Vagina (tissue), 2 donors: ENCODE measurements around the gene PRRT1. TPM values are rescaled to one million over a fixed set of nuclear protein-coding genes. Genes with fewer than 3 reads are reported as not detected.
A peak's percentile ranks its signal among the peaks of the same experiment; 100 is the strongest.

ENCODE experiments used
- DNase-seq, 2 donors: peaks; one replicate each; pipeline ENCODE4 v3.0.0-alpha.2; 2017; ENCODE audit errors: extremely low spot score in 2 of 2
- H3K27ac ChIP-seq: fragments of 200-600 bp; sonication (generic); one replicate; pipeline ENCODE4 v1.5.1; 2019
- H3K27me3 ChIP-seq: fragments of 200-600 bp; sonication (generic); one replicate; pipeline ENCODE4 v1.5.1; 2019
- H3K36me3 ChIP-seq, 2 donors: fragments of 200-600 bp; sonication (generic); one replicate each; pipeline ENCODE4 v1.5.1; 2017 to 2019
- H3K4me1 ChIP-seq: fragments of 200-600 bp; sonication (generic); one replicate; pipeline ENCODE4 v1.5.1; 2019
- H3K4me3 ChIP-seq, 2 donors: fragments of 200-600 bp; sonication (generic); 1 replicate in 1 of 2; 2 replicates in 1 of 2; pipeline ENCODE4 v1.5.1; 2016 to 2019
- H3K9me3 ChIP-seq: fragments of 200-600 bp; sonication (generic); one replicate; pipeline ENCODE4 v1.5.1; 2019
- CTCF ChIP-seq, 3 experiments: fragments of 450-650 bp in 2 of 3; fragments of 200-600 bp in 1 of 3; sonication (generic) in 1 of 3; IDR thresholded peaks; one replicate each; pipeline ENCODE4 v1.5.1; 2017 to 2019; ENCODE audit warnings: antibody characterized with exemption in 3 of 3, mild to moderate bottlenecking in 2 of 3, moderate library complexity in 2 of 3
- POLR2A ChIP-seq, 2 donors: fragments of 450-650 bp; IDR thresholded peaks; one replicate each; pipeline ENCODE4 v1.6.1; 2017; ENCODE audit warnings: antibody characterized with exemption in 2 of 2, mild to moderate bottlenecking in 2 of 2, moderate library complexity in 2 of 2
- POLR2AphosphoS5 ChIP-seq, 2 donors: sonication (generic); formaldehyde crosslinking; IDR thresholded peaks; one replicate each; pipeline ENCODE4 v1.9.0; 2017; ENCODE audit warnings: antibody characterized with exemption in 2 of 2, mild to moderate bottlenecking in 2 of 2, low read depth in 1 of 2; ENCODE audit not compliant: insufficient read depth in 1 of 2
- intact Hi-C: fragments of 100-400 bp; cut with DNase I; formaldehyde crosslinking; loops from one replicate; pipeline ENCODE4 v1.15.1; 2023
- total RNA-seq: library from RNA; depleted of rRNA; stranded (reverse); fragments of >200 nt; gene quantifications from one replicate; pipeline ENCODE4 v1.2.3, GENCODE V29; 2016

PRRT1 gene
- total RNA-seq, 1 donor from 2014 or later: 8.8 TPM

DNA sequence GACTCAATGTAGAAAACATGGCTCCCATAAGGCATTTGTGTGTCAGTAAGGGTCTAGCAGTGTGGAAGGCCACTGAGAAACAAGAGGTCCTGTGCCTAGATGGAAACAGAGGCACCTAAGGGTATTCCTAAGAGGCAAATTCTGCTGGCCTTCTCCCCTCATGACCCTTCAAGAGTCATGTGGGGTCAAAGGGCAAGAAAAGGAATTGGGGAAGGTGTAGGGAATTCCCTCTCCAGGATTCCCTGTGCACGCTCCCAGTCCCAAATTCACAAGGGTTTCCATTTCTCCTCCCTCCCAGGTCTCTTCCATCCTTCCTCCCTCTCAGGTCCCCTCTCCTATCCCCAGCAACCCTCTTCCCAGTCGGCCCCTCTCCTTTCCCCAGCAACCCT lies 23.6 kb upstream of the PRRT1 start:
- H3K4me3 ChIP-seq: peak overlapping the region; percentile 81 to 93
- H3K4me1 ChIP-seq: peaks cover 45% of the 10 kb centered on the region
- TF ChIP-seq POLR2A (IDR thresholded peaks at IDR 0.05) (no peak), POLR2AphosphoS5 (IDR thresholded peaks at IDR 0.05; ENCODE audit: insufficient read depth in 1 of 2, low read depth in 1 of 2) (no peak), CTCF (IDR thresholded peaks at IDR 0.05) (no peak)
- no peaks in the 10 kb centered on the region for H3K27me3 ChIP-seq
- H3K9me3 ChIP-seq: no peaks in the 10 kb centered on the region
- no peak for DNase-seq
- peaks cover 0 to 14% of the 10 kb centered on the region in 2 donors for H3K36me3 ChIP-seq
- intact Hi-C loops: loop anchor here (10.0 kb wide), 1 partner anchor 51 kb away; the partner anchor contains the start of gene ATF6B
- peak overlapping the region; percentile 95 for H3K27ac ChIP-seq

DNA sequence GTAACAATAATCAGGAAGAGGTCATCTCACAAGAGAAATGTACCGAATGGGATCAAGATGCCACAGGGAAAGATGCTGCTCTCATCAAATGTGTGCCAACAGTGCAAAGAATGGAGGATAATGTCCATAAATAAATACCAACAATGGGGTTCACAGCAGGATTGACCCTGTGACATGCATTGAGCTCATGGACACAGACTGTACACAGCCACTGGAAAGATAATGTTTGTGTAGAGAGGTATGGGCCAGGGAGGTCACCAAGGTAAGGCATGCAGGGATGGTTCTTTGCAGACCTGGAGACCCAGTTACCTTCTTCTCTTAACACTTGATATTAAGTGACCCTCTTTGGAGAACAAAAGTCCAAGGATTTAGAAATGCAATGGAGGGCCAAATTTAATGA lies 22.7 kb upstream of the PRRT1 start:
- Histone ChIP-seq H3K4me1 (peaks cover 38% of the 10 kb centered on the region), H3K4me3 (no peak overlapping the region), H3K27ac (no peak overlapping the region), H3K27me3 (no peaks in the 10 kb centered on the region), H3K36me3 (peaks cover 0 to 18% of the 10 kb centered on the region in 2 donors), H3K9me3 (no peaks in the 10 kb centered on the region)
- no peak for DNase-seq
- intact Hi-C loops: loop anchor here (10.0 kb wide), 1 partner anchor 50 kb away; the partner anchor contains the start of gene ATF6B
- TF ChIP-seq CTCF (IDR thresholded peaks at IDR 0.05) (no peak), POLR2A (IDR thresholded peaks at IDR 0.05) (no peak), POLR2AphosphoS5 (IDR thresholded peaks at IDR 0.05; ENCODE audit: insufficient read depth in 1 of 2, low read depth in 1 of 2) (no peak)

DNA sequence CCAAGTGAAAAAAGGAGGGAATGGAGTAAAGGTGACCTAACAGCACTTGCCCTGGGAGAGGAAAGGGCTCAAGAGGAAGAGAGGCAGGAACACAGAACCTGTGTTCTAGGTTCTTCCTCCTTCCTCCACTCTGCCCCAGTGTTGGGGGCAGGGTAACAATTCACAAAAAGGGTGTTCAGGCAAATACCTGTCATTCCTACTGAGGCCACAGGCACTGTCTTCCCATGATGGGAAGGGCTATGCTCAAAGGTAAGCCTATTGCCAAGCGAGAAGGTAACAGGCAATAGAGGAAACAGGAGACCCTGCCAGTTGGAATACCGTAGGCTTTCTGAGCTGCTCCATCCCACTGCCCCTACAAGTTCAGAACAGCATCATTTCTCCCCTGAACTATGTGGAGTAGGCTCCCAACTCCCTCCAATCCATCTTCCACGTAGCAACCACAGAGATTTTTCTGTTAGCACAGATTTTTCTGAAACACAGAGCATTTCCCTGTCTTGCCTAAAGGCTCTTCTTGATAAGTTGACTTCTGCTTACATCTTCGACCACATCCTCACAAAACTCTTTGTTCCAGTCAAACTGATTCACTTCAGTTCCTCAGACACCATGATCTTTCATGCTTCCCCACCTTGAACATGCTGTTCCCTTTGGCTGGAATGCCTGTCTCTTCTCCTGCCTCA lies 21.4 kb upstream of the PRRT1 start:
- peaks cover 29% of the 10 kb centered on the region for H3K4me1 ChIP-seq

GRCh38 chr6:32171234-32171633 lies 19.5 kb upstream of the PRRT1 start:
- H3K4me3 ChIP-seq: no peak overlapping the region
- H3K27ac ChIP-seq: no peak overlapping the region
- no peaks in the 10 kb centered on the region for H3K27me3 ChIP-seq
- DNase-seq: no peak
- peaks cover 17% of the 10 kb centered on the region for H3K4me1 ChIP-seq
- H3K9me3 ChIP-seq: no peaks in the 10 kb centered on the region
- TF ChIP-seq CTCF (IDR thresholded peaks at IDR 0.05) (no peak), POLR2AphosphoS5 (IDR thresholded peaks at IDR 0.05; ENCODE audit: insufficient read depth in 1 of 2, low read depth in 1 of 2) (no peak)
- intact Hi-C loops: loop anchor here (10.0 kb wide), 1 partner anchor 46 kb away; the partner anchor contains the start of gene ATF6B
- H3K36me3 ChIP-seq: peaks cover 0 to 45% of the 10 kb centered on the region in 2 donors

More for the DNA sequence above, 21.4 kb upstream of the PRRT1 start:
- Histone ChIP-seq H3K36me3 (peaks cover 0 to 25% of the 10 kb centered on the region in 2 donors), H3K9me3 (no peaks in the 10 kb centered on the region), H3K27ac (no peak overlapping the region), H3K27me3 (no peaks in the 10 kb centered on the region), H3K4me3 (no peak overlapping the region)
- DNase-seq: no peak
- intact Hi-C loops: loop anchor here (10.0 kb wide), 1 partner anchor 48 kb away; the partner anchor contains the start of gene ATF6B
- TF ChIP-seq POLR2A (IDR thresholded peaks at IDR 0.05): no peak
- no peak for TF ChIP-seq CTCF (IDR thresholded peaks at IDR 0.05)

DNA sequence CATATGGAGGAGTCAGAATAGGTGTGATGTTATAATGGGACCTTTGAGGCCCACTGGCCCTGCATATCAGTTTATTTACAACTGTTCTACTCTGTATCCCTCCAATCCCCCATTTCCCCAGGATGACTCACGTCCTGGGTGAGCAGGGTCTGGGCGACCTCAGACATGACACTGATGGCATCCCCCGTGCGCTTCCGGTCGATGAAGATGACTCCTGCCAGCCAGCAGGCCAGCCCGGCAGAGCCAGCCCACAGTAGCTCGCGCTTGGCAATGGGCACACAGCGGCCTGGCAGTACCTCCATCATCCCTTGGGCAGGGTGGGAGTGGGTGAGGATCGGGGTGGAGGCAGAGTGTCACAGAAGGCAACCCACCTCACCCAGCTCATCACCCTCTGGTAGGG lies 18.6 kb upstream of the PRRT1 start:
- TF ChIP-seq CTCF (IDR thresholded peaks at IDR 0.05) (no peak), POLR2AphosphoS5 (IDR thresholded peaks at IDR 0.05; ENCODE audit: insufficient read depth in 1 of 2, low read depth in 1 of 2) (no peak), POLR2A (IDR thresholded peaks at IDR 0.05) (no peak)
- no peak for DNase-seq
- Histone ChIP-seq H3K4me1 (peaks cover 12% of the 10 kb centered on the region), H3K9me3 (no peaks in the 10 kb centered on the region), H3K36me3 (peaks cover 0 to 51% of the 10 kb centered on the region in 2 donors), H3K27me3 (no peaks in the 10 kb centered on the region), H3K4me3 (no peak overlapping the region), H3K27ac (no peak overlapping the region)
- intact Hi-C loops: loop anchor here (10.0 kb wide), 1 partner anchor 45 kb away; the partner anchor contains the start of gene ATF6B
